ENCODE data around the gene HACL1.

DNA sequence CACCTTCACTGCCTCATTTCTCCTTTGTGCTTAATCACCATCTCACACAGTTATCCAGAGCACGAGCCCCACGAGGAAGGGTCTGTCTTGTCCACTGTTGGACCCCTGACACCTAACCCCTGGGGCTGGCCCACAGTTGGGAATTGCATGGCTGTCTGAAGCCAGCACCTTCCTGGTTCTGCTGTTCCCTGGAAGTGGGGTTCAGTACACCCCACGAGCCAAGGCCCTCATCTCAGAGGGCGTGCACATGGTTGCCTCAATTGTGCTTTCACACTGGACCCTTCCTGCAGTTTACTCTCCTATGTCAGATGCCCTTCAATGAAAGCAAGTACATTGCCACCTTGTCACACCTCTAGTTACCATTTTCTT, 30.8 kb upstream of the HACL1 start:
- TF ChIP-seq, protein P1, sequence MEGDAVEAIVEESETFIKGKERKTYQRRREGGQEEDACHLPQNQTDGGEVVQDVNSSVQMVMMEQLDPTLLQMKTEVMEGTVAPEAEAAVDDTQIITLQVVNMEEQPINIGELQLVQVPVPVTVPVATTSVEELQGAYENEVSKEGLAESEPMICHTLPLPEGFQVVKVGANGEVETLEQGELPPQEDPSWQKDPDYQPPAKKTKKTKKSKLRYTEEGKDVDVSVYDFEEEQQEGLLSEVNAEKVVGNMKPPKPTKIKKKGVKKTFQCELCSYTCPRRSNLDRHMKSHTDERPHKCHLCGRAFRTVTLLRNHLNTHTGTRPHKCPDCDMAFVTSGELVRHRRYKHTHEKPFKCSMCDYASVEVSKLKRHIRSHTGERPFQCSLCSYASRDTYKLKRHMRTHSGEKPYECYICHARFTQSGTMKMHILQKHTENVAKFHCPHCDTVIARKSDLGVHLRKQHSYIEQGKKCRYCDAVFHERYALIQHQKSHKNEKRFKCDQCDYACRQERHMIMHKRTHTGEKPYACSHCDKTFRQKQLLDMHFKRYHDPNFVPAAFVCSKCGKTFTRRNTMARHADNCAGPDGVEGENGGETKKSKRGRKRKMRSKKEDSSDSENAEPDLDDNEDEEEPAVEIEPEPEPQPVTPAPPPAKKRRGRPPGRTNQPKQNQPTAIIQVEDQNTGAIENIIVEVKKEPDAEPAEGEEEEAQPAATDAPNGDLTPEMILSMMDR (IDR thresholded peaks at IDR 0.05), result no peak
- no peak for TF ChIP-seq ZFX (IDR thresholded peaks at IDR 0.05; ENCODE audit: borderline replicate concordance)

All from 22Rv1 (cell line).